ENCODE data around the gene INPPL1.
A peak's percentile ranks its signal among the peaks of the same experiment; 100 is the strongest.

The INPPL1 gene

GRCh38 chr11:72236774-72237111 lies 12.2 kb downstream of the INPPL1 start:
- peaks cover 14 to 21% of the 10 kb centered on the region in 2 experiments for H3K4me1 ChIP-seq (ENCODE audit: control insufficient read depth in 1 of 2, insufficient read depth in 1 of 2, low read depth in 1 of 2, low read length in 1 of 2)
- H3K36me3 ChIP-seq = peaks cover 72% of the 10 kb centered on the region
- H3K9me3 ChIP-seq = no peaks in the 10 kb centered on the region
- no peak for TF ChIP-seq CTCF (IDR thresholded peaks at IDR 0.05)
- no peak overlapping the region for H3K27ac ChIP-seq
- H3K4me3 ChIP-seq (ENCODE audit: low read depth in 1 of 2, low read length in 1 of 2) = no peak overlapping the region
- H3K27me3 ChIP-seq = peaks cover 37% of the 10 kb centered on the region

- H3K27ac ChIP-seq = no peak overlapping the region
- peaks cover 66% of the 10 kb centered on the region for H3K36me3 ChIP-seq
- no peaks in the 10 kb centered on the region for H3K9me3 ChIP-seq
- TF ChIP-seq CTCF (IDR thresholded peaks at IDR 0.05) = no peak
- H3K4me3 ChIP-seq (ENCODE audit: low read depth in 1 of 2, low read length in 1 of 2) = no peak overlapping the region
- peaks cover 43% of the 10 kb centered on the region for H3K27me3 ChIP-seq
- H3K4me1 ChIP-seq (ENCODE audit: control insufficient read depth in 1 of 2, insufficient read depth in 1 of 2, low read depth in 1 of 2, low read length in 1 of 2) = peaks cover 14 to 21% of the 10 kb centered on the region in 2 experiments
Measured at GRCh38 chr11:72237112-72237931, 12.8 kb downstream of the INPPL1 start.

- Histone ChIP-seq H3K27ac (no peak overlapping the region), H3K36me3 (peaks cover 59% of the 10 kb centered on the region), H3K27me3 (peaks cover 50% of the 10 kb centered on the region), H3K9me3 (no peaks in the 10 kb centered on the region), H3K4me1 (ENCODE audit: control insufficient read depth in 1 of 2, insufficient read depth in 1 of 2, low read depth in 1 of 2, low read length in 1 of 2) (peaks cover 14 to 21% of the 10 kb centered on the region in 2 experiments), H3K4me3 (ENCODE audit: low read depth in 1 of 2, low read length in 1 of 2) (no peak overlapping the region)
- TF ChIP-seq CTCF (IDR thresholded peaks at IDR 0.05) = peak; percentile 67
Measured at GRCh38 chr11:72238040-72238450, 13.5 kb downstream of the INPPL1 start.

GRCh38 chr11:72238492-72239312 lies 14.1 kb downstream of the INPPL1 start:
- Histone ChIP-seq H3K36me3 (peaks cover 52% of the 10 kb centered on the region), H3K9me3 (no peaks in the 10 kb centered on the region), H3K27ac (no peak overlapping the region), H3K4me3 (ENCODE audit: low read depth in 1 of 2, low read length in 1 of 2) (no peak overlapping the region), H3K4me1 (ENCODE audit: control insufficient read depth in 1 of 2, insufficient read depth in 1 of 2, low read depth in 1 of 2, low read length in 1 of 2) (peaks cover 14 to 24% of the 10 kb centered on the region in 2 experiments), H3K27me3 (peaks cover 57% of the 10 kb centered on the region)
- no peak for TF ChIP-seq CTCF (IDR thresholded peaks at IDR 0.05)

GRCh38 chr11:72239313-72239848 lies 14.8 kb downstream of the INPPL1 start:
- H3K27me3 ChIP-seq = peaks cover 64% of the 10 kb centered on the region
- no peak for TF ChIP-seq CTCF (IDR thresholded peaks at IDR 0.05)
- no peak overlapping the region for H3K27ac ChIP-seq
- peak overlapping the region; percentile 17 to 38 for H3K4me3 ChIP-seq (ENCODE audit: low read depth in 1 of 2, low read length in 1 of 2)
- H3K9me3 ChIP-seq = no peaks in the 10 kb centered on the region
- peaks cover 45% of the 10 kb centered on the region for H3K36me3 ChIP-seq
- H3K4me1 ChIP-seq (ENCODE audit: control insufficient read depth in 1 of 2, insufficient read depth in 1 of 2, low read depth in 1 of 2, low read length in 1 of 2) = peaks cover 14 to 30% of the 10 kb centered on the region in 2 experiments

Data from neutrophil (primary cell).